Astrocyte (in vitro differentiated cells and primary cell): ENCODE data around the gene OR56B1. TPM values are rescaled to one million over a fixed set of nuclear protein-coding genes. Genes with fewer than 3 reads are reported as not detected.

Experiments
- DNase-seq: peaks from one replicate; pipeline ENCODE4 v3.0.0-alpha.2; 2010; ENCODE audit warnings: low read depth
- FAIRE-seq: peaks from 2 replicates; lab custom pipeline; 2011; peaks lifted over from hg19 to GRCh38; lab: Jason Lieb, UNC
- H2AFZ ChIP-seq: 2 replicates; pipeline ENCODE4 v1.6.0; 2012; ENCODE audit warnings: low read depth, low read length, inconsistent platforms
- H3K27ac ChIP-seq: 2 replicates; pipeline ENCODE4 v1.5.1; 2011; ENCODE audit warnings: low read depth, low read length, inconsistent platforms
- H3K27me3 ChIP-seq: 2 replicates; pipeline ENCODE4 v1.6.0; 2011; ENCODE audit warnings: low read length, inconsistent platforms; ENCODE audit not compliant: insufficient read depth
- H3K36me3 ChIP-seq: 2 replicates; pipeline ENCODE4 v1.5.1; 2011; ENCODE audit warnings: low read length, inconsistent platforms; ENCODE audit not compliant: insufficient read depth
- H3K4me1 ChIP-seq: 2 replicates; pipeline ENCODE4 v1.5.1; 2011; ENCODE audit warnings: low read length, inconsistent platforms; ENCODE audit not compliant: insufficient read depth
- H3K4me2 ChIP-seq: 2 replicates; pipeline ENCODE4 v1.6.0; 2012; ENCODE audit warnings: low read length, inconsistent platforms
- H3K4me3 ChIP-seq: 2 replicates; pipeline ENCODE4 v1.5.1; 2011; ENCODE audit warnings: low read depth, mild to moderate bottlenecking, low read length, inconsistent platforms; ENCODE audit not compliant: insufficient read depth
- H3K79me2 ChIP-seq: 2 replicates; pipeline ENCODE4 v1.6.0; 2012; ENCODE audit warnings: mild to moderate bottlenecking, low read length, inconsistent platforms; ENCODE audit not compliant: insufficient read depth
- H3K9ac ChIP-seq: 2 replicates; pipeline ENCODE4 v1.6.0; 2012; ENCODE audit warnings: mild to moderate bottlenecking, low read length, inconsistent platforms
- H3K9me3 ChIP-seq: 2 replicates; pipeline ENCODE4 v1.5.1; 2012; ENCODE audit warnings: low read depth, mild to moderate bottlenecking, low read length, inconsistent platforms; ENCODE audit not compliant: insufficient read depth
- H4K20me1 ChIP-seq: 2 replicates; pipeline ENCODE4 v1.6.0; 2012; ENCODE audit warnings: low read length, inconsistent platforms; ENCODE audit not compliant: insufficient read depth
- H3K27ac Mint-ChIP-seq: one replicate; pipeline ENCODE4 v1.8.0; 2021; ENCODE audit warnings: mild to moderate bottlenecking, mixed read lengths; ENCODE audit not compliant: unreplicated experiment
- H3K27me3 Mint-ChIP-seq: one replicate; pipeline ENCODE4 v1.8.0; 2021; ENCODE audit warnings: low read depth, mixed read lengths; ENCODE audit not compliant: unreplicated experiment
- H3K36me3 Mint-ChIP-seq: one replicate; pipeline ENCODE4 v1.8.0; 2021; ENCODE audit warnings: low read depth, mixed read lengths; ENCODE audit not compliant: unreplicated experiment
- H3K4me1 Mint-ChIP-seq: one replicate; pipeline ENCODE4 v1.8.0; 2021; ENCODE audit warnings: low read depth, mixed read lengths; ENCODE audit not compliant: unreplicated experiment
- H3K4me3 Mint-ChIP-seq: one replicate; pipeline ENCODE4 v1.8.0; 2021; ENCODE audit warnings: mild to moderate bottlenecking, moderate library complexity, mixed read lengths; ENCODE audit not compliant: unreplicated experiment
- H3K9me3 Mint-ChIP-seq: one replicate; pipeline ENCODE4 v1.8.0; 2021; ENCODE audit warnings: mild to moderate bottlenecking, mixed read lengths; ENCODE audit not compliant: unreplicated experiment
- EZH2 ChIP-seq: IDR thresholded peaks from 2 replicates; pipeline ENCODE4 v1.6.1; 2012; ENCODE audit warnings: mild to moderate bottlenecking, low read length, inconsistent platforms; ENCODE audit not compliant: insufficient read depth
- total RNA-seq: library from RNA; stranded (reverse); gene quantifications from 2 replicates; pipeline ENCODE4 v1.2.1, GENCODE V29; 2021
- TF ChIP-seq, protein P1 (sequence below): IDR thresholded peaks from 2 replicates; pipeline ENCODE4 v1.5.1; 2011; ENCODE audit warnings: low read depth, mild to moderate bottlenecking, inconsistent platforms, low read length, moderate library complexity; ENCODE audit not compliant: insufficient read depth

OR56B1 gene
- total RNA-seq, 1 donor from 2014 or later: not detected

- Mint-ChIP-seq H3K36me3 (no peaks in the 10 kb centered on the region), H3K4me1 (no peaks in the 10 kb centered on the region)
These were observed 47.0 kb downstream of the OR56B1 start, which contains the start of gene OR52N5 for GRCh38 chr11:5783255-5783654. Gene OR52N5, minus strand, starts transcription at chr11:5783355. Its CDS starts 4,721 bp downstream, at chr11:5778634.

More at GRCh38 chr11:5783255-5783654, 47.0 kb downstream of the OR56B1 start, which contains the start of gene OR52N5:
- no peak for FAIRE-seq
- Mint-ChIP-seq H3K9me3 (no peaks in the 10 kb centered on the region), H3K4me3 (no peak within 1 kb of the TSS), H3K27ac (no peak within 1 kb of the TSS), H3K27me3 (no peaks in the 10 kb centered on the region)
- H4K20me1 ChIP-seq: no peaks in the 10 kb centered on the region
- H3K27me3 ChIP-seq: no peaks in the 10 kb centered on the region
- TF ChIP-seq, protein P1, sequence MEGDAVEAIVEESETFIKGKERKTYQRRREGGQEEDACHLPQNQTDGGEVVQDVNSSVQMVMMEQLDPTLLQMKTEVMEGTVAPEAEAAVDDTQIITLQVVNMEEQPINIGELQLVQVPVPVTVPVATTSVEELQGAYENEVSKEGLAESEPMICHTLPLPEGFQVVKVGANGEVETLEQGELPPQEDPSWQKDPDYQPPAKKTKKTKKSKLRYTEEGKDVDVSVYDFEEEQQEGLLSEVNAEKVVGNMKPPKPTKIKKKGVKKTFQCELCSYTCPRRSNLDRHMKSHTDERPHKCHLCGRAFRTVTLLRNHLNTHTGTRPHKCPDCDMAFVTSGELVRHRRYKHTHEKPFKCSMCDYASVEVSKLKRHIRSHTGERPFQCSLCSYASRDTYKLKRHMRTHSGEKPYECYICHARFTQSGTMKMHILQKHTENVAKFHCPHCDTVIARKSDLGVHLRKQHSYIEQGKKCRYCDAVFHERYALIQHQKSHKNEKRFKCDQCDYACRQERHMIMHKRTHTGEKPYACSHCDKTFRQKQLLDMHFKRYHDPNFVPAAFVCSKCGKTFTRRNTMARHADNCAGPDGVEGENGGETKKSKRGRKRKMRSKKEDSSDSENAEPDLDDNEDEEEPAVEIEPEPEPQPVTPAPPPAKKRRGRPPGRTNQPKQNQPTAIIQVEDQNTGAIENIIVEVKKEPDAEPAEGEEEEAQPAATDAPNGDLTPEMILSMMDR: no peak
- no peak for TF ChIP-seq EZH2
- H3K4me3 ChIP-seq: no peak within 1 kb of the TSS
- H2AFZ ChIP-seq: no peak within 1 kb of the TSS
- no peaks in the 10 kb centered on the region for H3K9me3 ChIP-seq
- no peaks in the 10 kb centered on the region for H3K4me1 ChIP-seq
- H3K9ac ChIP-seq: no peak within 1 kb of the TSS
- H3K36me3 ChIP-seq: no peaks in the 10 kb centered on the region
- H3K4me2 ChIP-seq: no peak within 1 kb of the TSS
- no peaks in the 10 kb centered on the region for H3K79me2 ChIP-seq
- DNase-seq: no peak
- no peak within 1 kb of the TSS for H3K27ac ChIP-seq

Other genes starting within 250 kb of the OR56B1 start
- not detected in 2 replicates for gene OR52D1, start 247.8 kb upstream of the OR56B1 start, total RNA-seq
- gene UBQLN3, start 226.5 kb upstream of the OR56B1 start, total RNA-seq: not detected in 2 replicates
- 0.27 TPM in 1 of 2 replicates, not detected in the other for gene UBQLNL, start 219.7 kb upstream of the OR56B1 start, total RNA-seq
- not detected in 2 replicates for gene OR52H1, start 187.9 kb upstream of the OR56B1 start, total RNA-seq
- not detected in 2 replicates for gene OR52B6, start 155.6 kb upstream of the OR56B1 start, total RNA-seq
- gene TRIM6, start 139.8 kb upstream of the OR56B1 start, total RNA-seq: 17.6 and 23.9 TPM in 2 replicates
- gene TRIM34, start 111.4 kb upstream of the OR56B1 start, total RNA-seq: 1.2 and 4.6 TPM in 2 replicates
- gene TRIM5, start 51.4 kb upstream of the OR56B1 start, total RNA-seq: 45.3 and 55.6 TPM in 2 replicates
- 167 and 205 TPM in 2 replicates for gene TRIM22, start 46.7 kb upstream of the OR56B1 start, total RNA-seq
- gene OR52N4, start 17.8 kb downstream of the OR56B1 start, total RNA-seq: not detected in 2 replicates
- gene OR52N5, start 46.9 kb downstream of the OR56B1 start, total RNA-seq: not detected in 2 replicates
- not detected in 2 replicates for gene OR52N1, start 54.8 kb downstream of the OR56B1 start, total RNA-seq
- gene OR52N2, start 72.5 kb downstream of the OR56B1 start, total RNA-seq: not detected in 2 replicates
- not detected in 2 replicates for gene OR52E6, start 105.4 kb downstream of the OR56B1 start, total RNA-seq
- gene OR52E8, start 121.2 kb downstream of the OR56B1 start, total RNA-seq: not detected in 2 replicates
- gene OR52E4, start 144.2 kb downstream of the OR56B1 start, total RNA-seq: not detected in 2 replicates
- gene OR52E5, start 156.8 kb downstream of the OR56B1 start, total RNA-seq: not detected in 2 replicates
- gene OR56A3, start 205.8 kb downstream of the OR56B1 start, total RNA-seq: not detected in 2 replicates
- gene OR56A5, start 232.0 kb downstream of the OR56B1 start, total RNA-seq: not detected in 2 replicates